GM12892 (cell line): ENCODE measurements around the gene IFIT3.

ENCODE experiments used
- DNase-seq: peaks from one replicate; pipeline ENCODE4 v3.0.0; 2011; ENCODE audit not compliant: insufficient read length
- FAIRE-seq: peaks from 2 replicates; lab custom pipeline; 2011; peaks lifted over from hg19 to GRCh38; lab: Jason Lieb, UNC
- POLR2A ChIP-seq: IDR thresholded peaks from 2 replicates; pipeline ENCODE4 v1.6.1; 2011; ENCODE audit warnings: low read depth, low read length, control low read depth
- POLR2AphosphoS5 ChIP-seq: IDR thresholded peaks from 2 replicates; pipeline ENCODE4 v1.6.1; 2011; ENCODE audit warnings: low read depth, low read length, control low read depth
- TAF1 ChIP-seq: IDR thresholded peaks from 2 replicates; pipeline ENCODE4 v1.6.1; 2011; ENCODE audit warnings: low read depth, mild to moderate bottlenecking, control low read depth, low read length, borderline replicate concordance

Gene IFIT3

GRCh38 chr10:89351780-89352597 lies 24.2 kb downstream of the IFIT3 start:
- FAIRE-seq, result no peak
- TF ChIP-seq TAF1 (no peak), POLR2AphosphoS5 (no peak), POLR2A (no peak)
- DNase-seq, result no peak

DNA sequence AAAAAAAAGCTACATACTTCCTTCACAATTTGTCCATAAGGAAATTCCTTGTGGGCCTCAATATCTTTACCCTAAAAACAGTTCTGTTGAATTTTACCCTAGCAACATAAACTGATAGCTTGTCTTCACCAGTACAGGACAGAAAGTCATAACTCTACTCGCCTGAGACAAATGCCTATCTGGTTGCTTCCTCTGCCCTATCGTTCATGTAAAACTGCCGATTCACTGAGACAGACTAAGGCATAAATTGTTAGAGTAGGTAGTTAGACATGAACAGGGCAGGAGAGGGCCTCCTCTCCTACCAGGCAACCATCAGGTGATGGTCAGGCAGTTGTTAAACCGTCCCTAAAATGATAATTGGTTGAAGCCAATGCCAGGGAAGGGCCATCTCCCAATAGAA lies 25.0 kb downstream of the IFIT3 start:
- FAIRE-seq, result no peak
- no peak for TF ChIP-seq POLR2A
- no peak for TF ChIP-seq TAF1
- no peak for TF ChIP-seq POLR2AphosphoS5
- DNase-seq, result no peak

GRCh38 chr10:89355394-89355931 lies 27.7 kb downstream of the IFIT3 start:
- DNase-seq, result no peak
- no peak for FAIRE-seq
- TF ChIP-seq POLR2AphosphoS5 (no peak), TAF1 (no peak)

- no peak for DNase-seq
- no peak for TF ChIP-seq TAF1
- FAIRE-seq, result no peak
Measured at GRCh38 chr10:89357096-89357495, 29.3 kb downstream of the IFIT3 start.

GRCh38 chr10:89357975-89358374 lies 30.2 kb downstream of the IFIT3 start:
- TF ChIP-seq POLR2A, result no peak
- no peak for TF ChIP-seq TAF1
- no peak for TF ChIP-seq POLR2AphosphoS5
- FAIRE-seq, result no peak
- no peak for DNase-seq

- FAIRE-seq (no peak), DNase-seq (no peak)
- TF ChIP-seq TAF1, result no peak
- TF ChIP-seq POLR2AphosphoS5, result no peak
- TF ChIP-seq POLR2A, result no peak
Measured at GRCh38 chr10:89360157-89360556, 32.4 kb downstream of the IFIT3 start.

GRCh38 chr10:89362929-89363328 lies 35.1 kb downstream of the IFIT3 start:
- TF ChIP-seq TAF1, result no peak
- no peak for TF ChIP-seq POLR2AphosphoS5
- TF ChIP-seq POLR2A, result no peak
- DNase-seq (no peak), FAIRE-seq (no peak)

DNA sequence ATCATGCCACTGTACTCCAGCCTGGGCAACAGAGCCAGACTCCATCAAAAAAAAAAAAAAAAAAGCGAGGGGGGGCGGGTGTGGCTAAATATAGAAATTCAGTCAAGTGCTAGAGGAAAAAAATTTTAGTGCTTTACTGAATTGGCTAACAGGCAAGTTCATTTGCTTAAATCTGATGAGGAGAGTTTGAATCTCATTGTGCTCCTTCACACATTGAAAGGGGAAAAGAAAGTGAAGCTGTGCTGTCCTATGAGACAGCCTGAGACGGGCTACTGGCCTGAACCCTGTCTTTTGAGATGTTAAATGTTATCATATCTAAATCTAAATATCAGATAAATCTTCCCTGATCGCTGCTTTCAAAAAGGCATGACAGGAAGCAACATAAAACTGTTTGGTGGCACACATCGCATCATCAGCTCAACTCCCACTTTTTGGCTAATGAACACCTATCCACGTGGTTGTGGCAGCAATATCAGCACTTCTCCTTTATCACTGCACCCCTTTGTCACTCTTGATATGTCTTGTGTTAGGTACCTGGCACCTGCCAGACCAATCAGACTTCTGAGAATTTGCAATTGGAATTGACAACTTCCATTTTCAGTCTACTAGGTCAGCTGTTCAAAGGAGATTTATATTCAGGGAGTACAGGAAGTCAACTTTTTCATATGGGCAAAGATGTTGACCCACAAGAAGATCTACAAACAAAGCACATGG lies 36.1 kb downstream of the IFIT3 start:
- no peak for DNase-seq
- no peak for TF ChIP-seq TAF1
- TF ChIP-seq POLR2AphosphoS5, result no peak
- TF ChIP-seq POLR2A, result no peak

GRCh38 chr10:89364531-89364930 lies 36.7 kb downstream of the IFIT3 start:
- FAIRE-seq (no peak), DNase-seq (no peak)
- TF ChIP-seq POLR2AphosphoS5 (no peak), POLR2A (no peak), TAF1 (no peak)

More for the DNA sequence above, 36.1 kb downstream of the IFIT3 start:
- FAIRE-seq, result no peak

GRCh38 chr10:89367529-89367928 lies 39.7 kb downstream of the IFIT3 start:
- FAIRE-seq (peak; percentile 85), DNase-seq (no peak)
- TF ChIP-seq POLR2AphosphoS5 (no peak), TAF1 (no peak), POLR2A (no peak)

DNA sequence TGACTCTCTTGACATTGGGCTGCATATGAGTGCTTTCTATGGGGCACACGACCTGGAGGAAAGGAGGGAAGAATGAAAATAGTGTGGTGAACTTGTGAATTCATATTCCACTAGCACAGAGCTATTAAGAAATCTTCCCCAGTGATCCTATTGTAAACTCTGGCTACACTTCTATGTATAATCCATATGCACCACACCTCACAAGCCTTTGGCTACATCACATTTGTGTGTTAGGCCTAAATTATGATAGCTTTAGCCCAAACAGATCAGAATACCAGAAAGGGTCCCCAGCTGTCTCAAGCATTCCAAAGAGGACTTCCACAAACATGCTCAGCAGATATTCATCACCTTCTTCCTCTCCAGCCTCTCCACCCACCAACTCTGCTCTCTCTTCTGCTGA lies 40.3 kb downstream of the IFIT3 start:
- no peak for TF ChIP-seq TAF1
- TF ChIP-seq POLR2AphosphoS5, result no peak
- TF ChIP-seq POLR2A, result no peak
- FAIRE-seq (no peak), DNase-seq (no peak)
